Osteoblast (primary cell): ENCODE data around the gene ZNF654. TPM values are rescaled to one million over a fixed set of nuclear protein-coding genes. Genes with fewer than 3 reads are reported as not detected.
A peak's percentile ranks its signal among the peaks of the same experiment; 100 is the strongest.

ENCODE experiments used
- DNase-seq: peaks from one replicate; pipeline ENCODE4 v3.0.0; 2011; ENCODE audit warnings: low spot score, mixed read lengths; ENCODE audit not compliant: insufficient read length; ENCODE audit errors: missing footprints
- H2AFZ ChIP-seq: 2 replicates; pipeline ENCODE4 v1.6.0; 2011; ENCODE audit warnings: mild to moderate bottlenecking, low read length
- H3K27ac ChIP-seq: 2 replicates; pipeline ENCODE4 v1.5.1; 2011; ENCODE audit warnings: mild to moderate bottlenecking, low read depth, low read length, moderate library complexity
- H3K27me3 ChIP-seq: 2 replicates; pipeline ENCODE4 v1.6.0; 2012; ENCODE audit warnings: mild to moderate bottlenecking, control low read depth, inconsistent platforms, low read length, moderate library complexity; ENCODE audit not compliant: insufficient read depth
- H3K36me3 ChIP-seq: 2 replicates; pipeline ENCODE4 v1.5.1; 2011; ENCODE audit warnings: mild to moderate bottlenecking, low read length, control low read depth, moderate library complexity; ENCODE audit not compliant: insufficient read depth
- H3K4me1 ChIP-seq: 2 replicates; pipeline ENCODE4 v1.5.1; 2011; ENCODE audit warnings: mild to moderate bottlenecking, low read length, control low read depth, moderate library complexity; ENCODE audit not compliant: insufficient read depth
- H3K4me2 ChIP-seq: 2 replicates; pipeline ENCODE4 v1.6.0; 2011; ENCODE audit warnings: mild to moderate bottlenecking, low read length; ENCODE audit not compliant: insufficient read depth
- H3K4me3 ChIP-seq: fragments of 200-600 bp; sonication (generic); 3 replicates; pipeline ENCODE4 v1.5.1; 2012; ENCODE audit warnings: mild to moderate bottlenecking, low read length, inconsistent platforms; ENCODE audit not compliant: insufficient read depth
- H3K79me2 ChIP-seq: 2 replicates; pipeline ENCODE4 v1.6.0; 2012; ENCODE audit warnings: mild to moderate bottlenecking, low read length, control low read depth, inconsistent platforms; ENCODE audit not compliant: insufficient read depth
- H3K9me3 ChIP-seq: 2 replicates; pipeline ENCODE4 v1.5.1; 2011; ENCODE audit warnings: low read depth, low read length, control low read depth
- H4K20me1 ChIP-seq: 2 replicates; pipeline ENCODE4 v1.6.0; 2012; ENCODE audit warnings: mild to moderate bottlenecking, low read length, control low read depth; ENCODE audit not compliant: insufficient read depth
- total RNA-seq: library from RNA; depleted of rRNA; stranded (reverse); fragments of >200 nt; gene quantifications from 2 replicates; pipeline ENCODE4 v1.2.3, GENCODE V29; 2012
- TF ChIP-seq, protein P1 (sequence below): IDR thresholded peaks from 2 replicates; pipeline ENCODE4 v1.5.1; 2011; ENCODE audit warnings: mild to moderate bottlenecking, low read depth, low read length, moderate library complexity; ENCODE audit errors: extremely low read depth

Gene ZNF654
- total RNA-seq, 1 donor = 23.2 TPM

DNA sequence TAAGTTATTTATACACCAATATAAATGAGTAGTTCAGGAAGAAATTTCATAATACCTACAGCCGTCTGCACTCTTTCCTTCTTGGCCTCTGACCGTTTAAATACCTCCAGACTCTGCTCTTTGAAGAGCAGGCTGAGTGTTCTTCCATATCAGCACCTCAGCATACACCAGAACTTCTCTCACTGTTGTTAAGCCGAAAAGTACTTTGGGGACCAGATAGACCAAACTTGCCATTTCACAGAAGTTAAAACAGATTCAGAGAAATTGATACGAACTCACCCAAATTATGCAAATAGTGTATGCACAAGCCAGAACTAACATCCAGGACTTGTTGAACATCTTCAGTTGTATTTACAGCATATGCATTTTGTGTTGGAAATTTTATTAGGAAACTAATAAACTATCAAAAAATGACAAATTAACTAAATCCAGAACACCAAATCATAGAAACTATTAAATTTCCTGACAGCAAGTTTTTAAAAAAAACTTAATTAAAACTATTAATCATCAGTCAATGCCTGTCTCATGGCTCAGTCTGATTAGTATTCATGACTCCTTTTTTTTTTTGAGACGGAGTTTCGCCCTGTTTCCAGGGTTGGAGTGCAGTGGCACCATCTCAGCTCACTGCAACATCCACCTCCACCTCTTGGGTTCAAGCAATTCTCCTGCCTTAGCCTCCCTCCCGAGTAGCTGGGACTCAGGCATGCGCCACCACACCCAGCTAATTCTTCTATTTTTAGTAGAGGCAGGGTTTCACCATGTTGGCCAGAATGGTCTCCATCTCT is 24.4 kb upstream of the ZNF654 start:
- no peak overlapping the region for H3K4me2 ChIP-seq
- H3K79me2 ChIP-seq = no peaks in the 10 kb centered on the region
- peaks cover 30% of the 10 kb centered on the region for H3K4me1 ChIP-seq
- no peak overlapping the region for H2AFZ ChIP-seq
- no peak for DNase-seq
- no peaks in the 10 kb centered on the region for H3K36me3 ChIP-seq
- no peaks in the 10 kb centered on the region for H3K27me3 ChIP-seq
- TF ChIP-seq, protein P1, sequence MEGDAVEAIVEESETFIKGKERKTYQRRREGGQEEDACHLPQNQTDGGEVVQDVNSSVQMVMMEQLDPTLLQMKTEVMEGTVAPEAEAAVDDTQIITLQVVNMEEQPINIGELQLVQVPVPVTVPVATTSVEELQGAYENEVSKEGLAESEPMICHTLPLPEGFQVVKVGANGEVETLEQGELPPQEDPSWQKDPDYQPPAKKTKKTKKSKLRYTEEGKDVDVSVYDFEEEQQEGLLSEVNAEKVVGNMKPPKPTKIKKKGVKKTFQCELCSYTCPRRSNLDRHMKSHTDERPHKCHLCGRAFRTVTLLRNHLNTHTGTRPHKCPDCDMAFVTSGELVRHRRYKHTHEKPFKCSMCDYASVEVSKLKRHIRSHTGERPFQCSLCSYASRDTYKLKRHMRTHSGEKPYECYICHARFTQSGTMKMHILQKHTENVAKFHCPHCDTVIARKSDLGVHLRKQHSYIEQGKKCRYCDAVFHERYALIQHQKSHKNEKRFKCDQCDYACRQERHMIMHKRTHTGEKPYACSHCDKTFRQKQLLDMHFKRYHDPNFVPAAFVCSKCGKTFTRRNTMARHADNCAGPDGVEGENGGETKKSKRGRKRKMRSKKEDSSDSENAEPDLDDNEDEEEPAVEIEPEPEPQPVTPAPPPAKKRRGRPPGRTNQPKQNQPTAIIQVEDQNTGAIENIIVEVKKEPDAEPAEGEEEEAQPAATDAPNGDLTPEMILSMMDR = no peak
- no peak overlapping the region for H3K27ac ChIP-seq
- H3K4me3 ChIP-seq = no peak overlapping the region
- no peaks in the 10 kb centered on the region for H4K20me1 ChIP-seq
- H3K9me3 ChIP-seq = no peaks in the 10 kb centered on the region

DNA sequence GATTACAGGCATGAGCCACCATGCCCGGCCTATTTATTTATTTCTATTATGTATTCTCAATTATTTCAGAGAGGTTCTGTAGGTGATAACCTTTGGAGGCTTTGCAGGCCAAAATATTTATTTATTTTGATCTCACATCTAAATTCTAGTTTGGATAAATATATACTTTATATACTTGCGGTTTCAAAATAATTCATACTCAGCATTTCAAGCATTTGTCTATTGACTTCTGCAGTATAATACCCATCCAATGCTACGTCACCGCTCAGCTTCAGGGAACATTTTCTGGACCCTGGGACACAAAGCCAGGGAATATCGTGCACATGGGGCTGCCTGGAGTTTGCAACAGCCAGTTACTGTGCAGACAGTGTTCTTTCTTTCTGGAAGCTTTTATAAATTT is 22.8 kb upstream of the ZNF654 start:
- no peak overlapping the region for H3K4me3 ChIP-seq
- no peak for DNase-seq
- H2AFZ ChIP-seq = no peak overlapping the region

DNA sequence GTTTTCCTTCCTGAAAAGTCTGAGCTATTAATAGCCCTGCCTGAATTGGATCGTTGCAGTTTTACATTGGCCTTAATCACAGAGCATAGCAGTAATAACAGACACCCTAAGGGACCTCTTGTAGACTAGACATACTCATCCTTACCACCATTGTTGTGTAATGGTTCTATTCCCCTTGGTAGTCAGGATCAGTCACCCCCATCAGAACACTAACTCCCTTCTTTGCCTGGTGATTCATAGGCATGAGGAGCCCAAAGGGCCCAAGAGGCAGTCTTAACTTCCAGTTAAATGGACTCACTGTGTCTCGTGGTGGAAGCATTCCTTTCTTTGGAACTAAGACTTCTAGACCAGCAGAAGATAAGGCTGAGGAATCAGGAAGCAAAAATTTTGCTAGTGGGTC is 20.5 kb upstream of the ZNF654 start:
- DNase-seq = peak; percentile 81
- Histone ChIP-seq H3K36me3 (no peaks in the 10 kb centered on the region), H4K20me1 (no peaks in the 10 kb centered on the region), H3K27me3 (no peaks in the 10 kb centered on the region), H3K27ac (peak overlapping the region; percentile 71), H2AFZ (peak overlapping the region; percentile 62), H3K9me3 (no peaks in the 10 kb centered on the region), H3K79me2 (no peaks in the 10 kb centered on the region), H3K4me1 (peaks cover 13% of the 10 kb centered on the region), H3K4me2 (peak overlapping the region; percentile 16), H3K4me3 (no peak overlapping the region)
- TF ChIP-seq, protein P1 = no peak

More for the DNA sequence above, 22.8 kb upstream of the ZNF654 start:
- Histone ChIP-seq H3K27me3 (no peaks in the 10 kb centered on the region), H3K79me2 (no peaks in the 10 kb centered on the region), H3K9me3 (no peaks in the 10 kb centered on the region), H3K27ac (no peak overlapping the region), H4K20me1 (no peaks in the 10 kb centered on the region), H3K36me3 (no peaks in the 10 kb centered on the region), H3K4me2 (no peak overlapping the region), H3K4me1 (peaks cover 23% of the 10 kb centered on the region)
- TF ChIP-seq, protein P1 = no peak

DNA sequence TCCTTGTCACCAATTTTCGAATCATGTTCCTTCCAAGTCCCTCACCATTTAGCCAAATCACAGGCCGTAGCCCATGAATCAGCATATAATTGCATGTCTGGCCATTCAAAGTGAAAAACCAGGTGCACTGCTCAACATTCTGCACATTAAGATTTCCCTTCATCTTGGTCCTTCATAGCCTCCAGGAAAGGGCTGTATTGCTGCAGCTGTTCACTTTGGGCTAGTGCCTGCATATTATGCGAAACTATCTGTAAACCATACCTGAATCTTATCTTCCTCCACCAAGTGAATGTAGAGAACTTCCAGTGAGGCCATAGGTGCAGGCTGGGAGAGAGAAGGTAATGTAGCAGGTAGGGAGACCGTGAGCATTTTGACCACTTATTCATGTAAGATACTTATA is 18.5 kb upstream of the ZNF654 start:
- Histone ChIP-seq H3K4me3 (no peak overlapping the region), H4K20me1 (no peaks in the 10 kb centered on the region), H3K4me1 (peaks cover 13% of the 10 kb centered on the region), H3K79me2 (no peaks in the 10 kb centered on the region), H3K27me3 (no peaks in the 10 kb centered on the region), H3K4me2 (no peak overlapping the region), H2AFZ (no peak overlapping the region), H3K27ac (no peak overlapping the region), H3K36me3 (no peaks in the 10 kb centered on the region), H3K9me3 (no peaks in the 10 kb centered on the region)
- TF ChIP-seq, protein P1 = no peak
- no peak for DNase-seq
